Measurements from ENCODE around the gene HDAC2.
A peak's percentile ranks its signal among the peaks of the same experiment; 100 is the strongest.

DNA sequence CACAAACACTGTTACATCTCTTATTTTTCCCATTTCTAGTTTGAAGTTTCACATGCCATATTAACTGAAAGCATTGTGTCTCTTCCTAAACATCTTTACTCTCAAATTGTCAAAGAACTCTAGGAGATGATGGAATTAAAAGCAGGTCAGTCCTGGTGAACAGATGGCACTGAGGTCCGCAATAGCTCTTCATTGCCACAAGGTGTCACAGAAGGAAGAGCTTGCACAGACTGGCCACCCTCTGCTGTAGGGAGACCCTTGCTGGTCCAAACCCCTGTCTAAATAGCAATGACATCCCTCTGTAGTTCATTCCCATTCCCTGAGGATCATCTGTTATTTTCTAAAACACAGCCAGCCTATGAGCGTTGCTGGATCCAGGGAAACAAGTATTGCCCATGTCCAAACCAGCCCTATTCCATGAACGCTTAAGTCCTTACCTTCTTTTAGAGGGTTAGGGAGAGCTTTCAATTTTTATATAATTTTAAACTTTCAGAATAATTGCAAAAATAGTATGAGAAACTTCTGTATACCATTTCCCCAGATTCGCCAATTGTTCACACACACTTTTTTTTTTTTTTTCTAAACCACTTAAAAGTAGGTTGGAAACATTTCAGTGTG, 10.1 kb upstream of the HDAC2 start:
- TF ChIP-seq HMGXB4 (CRISPR knock-in tag; IDR thresholded peaks at IDR 0.05): no peak
- TF ChIP-seq, protein P1, sequence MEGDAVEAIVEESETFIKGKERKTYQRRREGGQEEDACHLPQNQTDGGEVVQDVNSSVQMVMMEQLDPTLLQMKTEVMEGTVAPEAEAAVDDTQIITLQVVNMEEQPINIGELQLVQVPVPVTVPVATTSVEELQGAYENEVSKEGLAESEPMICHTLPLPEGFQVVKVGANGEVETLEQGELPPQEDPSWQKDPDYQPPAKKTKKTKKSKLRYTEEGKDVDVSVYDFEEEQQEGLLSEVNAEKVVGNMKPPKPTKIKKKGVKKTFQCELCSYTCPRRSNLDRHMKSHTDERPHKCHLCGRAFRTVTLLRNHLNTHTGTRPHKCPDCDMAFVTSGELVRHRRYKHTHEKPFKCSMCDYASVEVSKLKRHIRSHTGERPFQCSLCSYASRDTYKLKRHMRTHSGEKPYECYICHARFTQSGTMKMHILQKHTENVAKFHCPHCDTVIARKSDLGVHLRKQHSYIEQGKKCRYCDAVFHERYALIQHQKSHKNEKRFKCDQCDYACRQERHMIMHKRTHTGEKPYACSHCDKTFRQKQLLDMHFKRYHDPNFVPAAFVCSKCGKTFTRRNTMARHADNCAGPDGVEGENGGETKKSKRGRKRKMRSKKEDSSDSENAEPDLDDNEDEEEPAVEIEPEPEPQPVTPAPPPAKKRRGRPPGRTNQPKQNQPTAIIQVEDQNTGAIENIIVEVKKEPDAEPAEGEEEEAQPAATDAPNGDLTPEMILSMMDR (IDR thresholded peaks at IDR 0.05): peak; percentile 63
- no peak for TF ChIP-seq MAX (CRISPR knock-in tag; IDR thresholded peaks at IDR 0.05)
- no peak for TF ChIP-seq PREB (CRISPR knock-in tag; IDR thresholded peaks at IDR 0.05; ENCODE audit: borderline replicate concordance)
- TF ChIP-seq E2F4 (CRISPR knock-in tag; IDR thresholded peaks at IDR 0.05; ENCODE audit: borderline replicate concordance, low read depth): no peak

Measured in WTC11 (cell line).